Upper lobe of right lung (tissue), 1 donor: ENCODE results near the gene SMAD6. TPM values are rescaled to one million over a fixed set of nuclear protein-coding genes. Genes with fewer than 3 reads are reported as not detected.
A peak's percentile ranks its signal among the peaks of the same experiment; 100 is the strongest.

Source experiments
- ATAC-seq: fragments of 200-7000 bp; cut with Tn5 transposase; one replicate; pipeline ENCODE4 v1.9.1; 2020; ENCODE audit warnings: mild to moderate bottlenecking, moderate library complexity
- DNase-seq: peaks from one replicate; pipeline ENCODE4 v3.0.0-alpha.2; 2020
- H3K27ac ChIP-seq: fragments of 200-600 bp; one replicate; pipeline ENCODE4 v1.8.0; 2022
- H3K27me3 ChIP-seq: fragments of 200-600 bp; one replicate; pipeline ENCODE4 v1.8.0; 2022; ENCODE audit warnings: mild to moderate bottlenecking
- H3K36me3 ChIP-seq: fragments of 200-600 bp; one replicate; pipeline ENCODE4 v1.8.0; 2022
- H3K4me1 ChIP-seq: fragments of 200-600 bp; one replicate; pipeline ENCODE4 v1.8.0; 2022
- H3K4me3 ChIP-seq: fragments of 200-600 bp; one replicate; pipeline ENCODE4 v1.8.0; 2022; ENCODE audit warnings: mild to moderate bottlenecking
- H3K9me3 ChIP-seq: fragments of 200-600 bp; one replicate; pipeline ENCODE4 v1.8.0; 2022
- intact Hi-C: fragments of 100-400 bp; cut with DNase I; formaldehyde crosslinking; loops from one replicate; pipeline ENCODE4 v1.11.0; 2022
- total RNA-seq: library from RNA; stranded (reverse); fragmentation: NEBNext Ultra II Directional; extraction: Animal tissue kit (Norgen Biotek cat#: 25700); gene quantifications from one replicate; pipeline ENCODE4 v1.2.1, GENCODE V29; 2021
- TF ChIP-seq, protein P1 (sequence below): fragments of 200-600 bp; IDR thresholded peaks from one replicate; pipeline ENCODE4 v1.8.0; 2022; ENCODE audit warnings: antibody characterized with exemption
- donor health status: DM: no; HTN: yes; CAD: no; lungs with severe emphysema.

Gene SMAD6
- total RNA-seq, 1 donor from 2014 or later, result 167 TPM

DNA sequence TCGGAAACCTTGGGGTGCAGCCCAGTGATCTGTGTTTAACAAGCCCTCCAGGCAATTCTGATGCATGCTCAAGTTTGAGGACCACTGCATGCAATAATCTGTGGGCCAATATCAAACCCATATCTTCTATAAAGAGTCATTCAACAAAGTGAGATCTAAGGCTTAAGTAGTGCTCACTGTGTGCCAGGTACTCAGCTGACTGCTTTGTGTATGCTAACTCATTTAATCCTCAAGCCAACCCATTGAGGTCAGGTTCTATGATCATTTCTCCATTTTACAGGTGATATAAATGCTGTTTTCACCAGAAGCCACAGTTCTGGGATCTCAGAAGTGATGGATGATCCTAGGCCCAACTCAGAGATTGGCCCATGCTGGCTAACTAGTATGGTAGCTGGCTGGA, 101.7 kb downstream of the SMAD6 start:
- H3K9me3 ChIP-seq, result no peaks in the 10 kb centered on the region
- ATAC-seq (no peak), DNase-seq (no peak)
- H3K27me3 ChIP-seq, result no peaks in the 10 kb centered on the region
- H3K36me3 ChIP-seq, result no peaks in the 10 kb centered on the region
- TF ChIP-seq, protein P1, sequence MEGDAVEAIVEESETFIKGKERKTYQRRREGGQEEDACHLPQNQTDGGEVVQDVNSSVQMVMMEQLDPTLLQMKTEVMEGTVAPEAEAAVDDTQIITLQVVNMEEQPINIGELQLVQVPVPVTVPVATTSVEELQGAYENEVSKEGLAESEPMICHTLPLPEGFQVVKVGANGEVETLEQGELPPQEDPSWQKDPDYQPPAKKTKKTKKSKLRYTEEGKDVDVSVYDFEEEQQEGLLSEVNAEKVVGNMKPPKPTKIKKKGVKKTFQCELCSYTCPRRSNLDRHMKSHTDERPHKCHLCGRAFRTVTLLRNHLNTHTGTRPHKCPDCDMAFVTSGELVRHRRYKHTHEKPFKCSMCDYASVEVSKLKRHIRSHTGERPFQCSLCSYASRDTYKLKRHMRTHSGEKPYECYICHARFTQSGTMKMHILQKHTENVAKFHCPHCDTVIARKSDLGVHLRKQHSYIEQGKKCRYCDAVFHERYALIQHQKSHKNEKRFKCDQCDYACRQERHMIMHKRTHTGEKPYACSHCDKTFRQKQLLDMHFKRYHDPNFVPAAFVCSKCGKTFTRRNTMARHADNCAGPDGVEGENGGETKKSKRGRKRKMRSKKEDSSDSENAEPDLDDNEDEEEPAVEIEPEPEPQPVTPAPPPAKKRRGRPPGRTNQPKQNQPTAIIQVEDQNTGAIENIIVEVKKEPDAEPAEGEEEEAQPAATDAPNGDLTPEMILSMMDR, result no peak
- H3K27ac ChIP-seq, result peak overlapping the region; percentile 83
- intact Hi-C loops, result no loop called here
- H3K4me1 ChIP-seq, result peaks cover 32% of the 10 kb centered on the region
- H3K4me3 ChIP-seq, result no peak overlapping the region

DNA sequence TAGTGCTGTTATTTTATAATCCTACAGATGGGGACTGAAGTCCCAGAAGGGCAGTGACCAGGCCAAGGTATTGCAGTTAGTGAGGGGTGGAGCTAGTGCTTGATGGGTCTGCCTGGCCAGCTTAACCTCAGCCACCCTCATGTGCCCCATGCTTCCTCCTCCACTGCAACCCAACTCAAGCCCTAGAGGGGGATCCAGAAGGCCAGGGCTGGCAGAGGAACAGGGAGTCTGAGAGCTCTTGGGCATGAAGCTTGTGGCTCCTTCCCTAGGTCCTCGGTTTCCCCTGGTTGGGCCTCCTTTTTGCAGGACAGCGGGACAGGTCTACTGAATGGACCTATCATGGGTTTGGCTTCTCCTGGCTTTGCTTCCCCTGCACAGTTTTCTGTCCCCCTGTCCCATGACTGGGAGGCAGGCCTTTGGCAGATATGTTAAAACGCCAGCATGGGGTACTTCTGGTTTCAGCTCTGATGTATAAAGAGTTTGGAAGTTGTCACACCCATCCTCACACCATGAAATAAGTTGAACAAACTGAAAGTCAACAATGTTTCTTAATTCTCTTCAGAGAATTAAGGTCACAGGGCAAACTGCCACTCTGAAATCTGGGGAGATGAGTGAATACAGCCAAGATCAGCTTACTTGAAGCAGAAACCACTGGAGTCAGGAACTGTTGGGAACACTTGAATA, 103.3 kb downstream of the SMAD6 start:
- H3K36me3 ChIP-seq, result no peaks in the 10 kb centered on the region
- H3K4me3 ChIP-seq, result no peak overlapping the region
- H3K4me1 ChIP-seq, result peaks cover 32% of the 10 kb centered on the region
- intact Hi-C loops, result no loop called here
- H3K27me3 ChIP-seq, result no peaks in the 10 kb centered on the region
- DNase-seq (no peak), ATAC-seq (peak; percentile 68)
- H3K27ac ChIP-seq, result peak overlapping the region; percentile 21
- H3K9me3 ChIP-seq, result no peaks in the 10 kb centered on the region
- TF ChIP-seq, protein P1, result no peak

DNA sequence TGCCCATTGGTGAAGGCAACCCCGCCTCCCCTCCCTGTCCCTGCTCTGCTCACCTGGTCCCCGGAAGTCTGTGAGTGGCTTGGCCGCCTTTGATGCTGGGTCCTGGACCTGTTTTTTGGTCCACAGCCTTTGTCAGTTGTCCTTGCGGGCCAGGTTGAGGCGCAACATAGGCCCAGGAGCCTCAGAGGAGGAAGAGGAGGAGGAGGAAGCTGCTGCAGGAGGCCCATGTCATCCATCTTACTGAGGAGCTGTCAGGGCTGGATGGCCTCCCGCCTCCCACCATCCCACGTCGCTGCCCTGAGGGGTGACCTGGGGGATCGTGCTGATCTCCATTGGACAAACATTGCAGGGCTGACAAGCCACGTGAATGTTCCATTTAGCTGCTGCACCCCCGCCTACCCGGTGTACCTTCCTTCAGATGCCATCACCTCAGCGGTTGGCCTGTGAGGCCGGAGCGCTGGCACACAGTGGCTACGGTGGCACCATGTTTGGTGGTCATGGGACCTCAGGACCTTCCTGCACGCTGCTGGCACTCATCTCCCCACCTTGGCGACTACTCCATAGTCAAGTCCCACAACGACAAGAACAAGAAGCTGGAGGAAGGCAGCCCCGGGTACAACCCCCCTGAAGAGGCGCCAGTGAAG, 106.3 kb downstream of the SMAD6 start:
- TF ChIP-seq, protein P1, result no peak
- Histone ChIP-seq H3K4me1 (peaks cover 13% of the 10 kb centered on the region), H3K27me3 (no peaks in the 10 kb centered on the region), H3K27ac (no peak overlapping the region), H3K4me3 (no peak overlapping the region), H3K9me3 (no peaks in the 10 kb centered on the region), H3K36me3 (no peaks in the 10 kb centered on the region)
- no peak for DNase-seq
- intact Hi-C loops, result no loop called here
- no peak for ATAC-seq

DNA sequence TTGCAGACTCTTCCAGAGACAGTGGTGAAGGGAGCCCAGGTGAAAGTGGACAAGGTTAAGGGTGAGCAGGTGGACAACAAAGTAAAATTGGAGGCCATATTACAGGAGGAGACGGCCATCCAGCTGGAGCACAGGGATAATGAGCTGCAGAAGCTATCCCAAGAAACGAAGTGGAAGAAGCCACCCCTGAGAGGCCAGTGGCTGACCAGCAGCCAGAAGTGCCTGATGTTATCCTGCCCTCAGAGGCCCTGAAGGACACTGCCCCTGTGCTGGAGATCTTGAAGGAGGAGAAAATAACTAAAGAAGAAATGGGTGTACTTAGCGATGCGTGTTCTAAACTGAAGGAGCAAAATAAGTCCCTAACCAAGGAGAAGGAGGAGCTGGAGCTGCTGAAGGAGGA, 107.6 kb downstream of the SMAD6 start:
- Histone ChIP-seq H3K4me3 (no peak overlapping the region), H3K4me1 (peaks cover 1% of the 10 kb centered on the region), H3K9me3 (no peaks in the 10 kb centered on the region), H3K36me3 (no peaks in the 10 kb centered on the region), H3K27me3 (no peaks in the 10 kb centered on the region), H3K27ac (no peak overlapping the region)
- intact Hi-C loops, result no loop called here
- no peak for DNase-seq
- TF ChIP-seq, protein P1, result no peak
- ATAC-seq, result no peak

DNA sequence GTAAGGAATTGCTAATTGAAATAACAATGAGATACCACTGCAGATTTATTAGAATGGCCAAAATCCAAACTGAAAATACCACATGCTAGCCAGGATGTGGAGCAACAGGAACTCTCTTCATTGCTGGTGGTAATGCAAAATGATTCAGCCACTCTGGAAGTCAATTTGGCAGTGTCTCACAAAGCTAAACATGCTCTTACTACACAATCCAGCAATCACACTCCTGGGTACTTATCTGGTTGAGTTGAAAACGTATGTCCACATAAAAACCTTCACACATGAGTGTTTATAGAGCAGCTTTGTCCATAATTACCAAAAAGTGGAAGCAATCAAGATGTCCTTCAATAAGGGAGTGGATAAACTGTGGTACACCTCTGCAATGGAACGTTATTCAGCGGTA, 113.3 kb downstream of the SMAD6 start:
- Histone ChIP-seq H3K36me3 (no peaks in the 10 kb centered on the region), H3K9me3 (no peaks in the 10 kb centered on the region), H3K27ac (no peak overlapping the region), H3K27me3 (no peaks in the 10 kb centered on the region), H3K4me3 (no peak overlapping the region), H3K4me1 (no peaks in the 10 kb centered on the region)
- intact Hi-C loops, result no loop called here
- DNase-seq (no peak), ATAC-seq (peak; percentile 65)
- TF ChIP-seq, protein P1, result no peak
